ENCODE data around the gene MAIP1. TPM values are rescaled to one million over a fixed set of nuclear protein-coding genes. Genes with fewer than 3 reads are reported as not detected.
A peak's percentile ranks its signal among the peaks of the same experiment; 100 is the strongest.

The MAIP1 gene
- total and polyA plus RNA-seq, 9 of the 15 experiments (the other 6 are each of a cell fraction or from before 2014, with no cell fraction given), result 3.6 to 30.0 (median 24.5) TPM

DNA sequence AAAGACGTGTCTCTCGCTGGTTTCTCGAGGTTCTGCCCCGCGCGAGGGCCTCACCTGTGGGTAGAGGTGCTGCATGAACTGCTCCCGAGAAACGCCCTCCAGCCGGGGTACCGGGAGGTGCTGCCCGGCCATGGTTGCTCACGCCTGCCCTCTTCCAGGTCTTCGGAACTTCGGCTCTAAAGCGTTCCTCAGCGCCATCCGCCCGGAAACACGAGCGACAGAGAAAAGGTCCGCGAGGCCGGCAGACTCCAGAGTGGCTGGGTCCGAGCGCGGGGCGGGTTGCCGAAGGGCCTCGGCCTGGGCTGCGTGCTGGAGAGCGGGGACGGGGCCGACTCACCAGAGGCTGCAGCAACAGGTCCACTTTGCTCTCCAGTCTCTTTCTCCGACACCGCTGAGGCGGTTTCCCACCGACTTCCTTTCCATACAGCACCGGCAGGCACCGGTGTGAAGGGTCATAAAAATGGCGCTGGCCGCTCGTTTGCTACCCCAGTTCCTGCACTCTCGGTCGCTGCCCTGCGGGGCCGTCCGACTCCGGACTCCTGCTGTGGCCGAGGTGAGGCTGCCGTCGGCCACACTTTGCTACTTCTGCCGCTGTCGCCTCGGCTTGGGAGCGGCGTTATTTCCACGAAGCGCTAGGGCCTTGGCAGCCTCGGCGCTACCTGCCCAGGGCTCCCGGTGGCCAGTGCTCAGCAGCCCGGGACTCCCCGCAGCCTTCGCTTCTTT lies at the start of gene MAIP1, which contains the start of gene TYW5 (continued):
- TF ChIP-seq TRIM25 (IDR thresholded peaks at IDR 0.05; ENCODE audit: borderline replicate concordance) (no peak), SMARCA4 (IDR thresholded peaks at IDR 0.05) (no peak)

GRCh38 chr2:199907008-199907714 lies 48.2 kb upstream of the MAIP1 start:
- Histone ChIP-seq H3K27ac (ENCODE audit: extremely low read depth, low read depth, low read length) (no peak overlapping the region), H3K79me2 (ENCODE audit: control insufficient read depth, insufficient read depth, low read length) (peaks cover 10% of the 10 kb centered on the region), H3K36me3 (ENCODE audit: control insufficient read depth, insufficient read depth, low read length) (no peaks in the 10 kb centered on the region), H3K4me1 (replicated peaks in 1 of 2; ENCODE audit: control insufficient read depth in 2 of 2, insufficient read depth in 2 of 2, low read length in 2 of 2) (peaks cover 3 to 15% of the 10 kb centered on the region in 2 experiments; a peak in 3 of 5 replicates), H3K4me2 (ENCODE audit: insufficient read depth, low read length) (no peak overlapping the region), H3K9me3 (replicated peaks; ENCODE audit: control insufficient read depth, insufficient read depth, low read depth, low read length) (peaks cover 7% of the 10 kb centered on the region), H3K4me3 (no peak overlapping the region), H2AFZ (ENCODE audit: low read depth, low read length) (no peak overlapping the region), H3K9me1 (ENCODE audit: control insufficient read depth, insufficient read depth, low read length) (no peaks in the 10 kb centered on the region), H3K27me3 (ENCODE audit: control insufficient read depth in 2 of 2, insufficient read depth in 2 of 2, low read length in 2 of 2) (no peaks in the 10 kb centered on the region), H4K20me1 (replicated peaks; ENCODE audit: control insufficient read depth, insufficient read depth, low read length) (no peaks in the 10 kb centered on the region), H3K9ac (ENCODE audit: insufficient read depth in 1 of 2, low read depth in 2 of 2, low read length in 2 of 2) (no peak overlapping the region)
- POLR2A ChIA-PET, result no interaction called here
- CTCF ChIA-PET (ENCODE audit: low intra/inter-chr PET ratio), result no interaction called here
- DNase-seq (ENCODE audit: extremely low read depth in 1 of 4, low spot score in 3 of 4) (no peak), FAIRE-seq (no peak), ATAC-seq (no peak)
- no TSS peak for BruUV-seq (replicated peaks)
- TF ChIP-seq, protein P1, sequence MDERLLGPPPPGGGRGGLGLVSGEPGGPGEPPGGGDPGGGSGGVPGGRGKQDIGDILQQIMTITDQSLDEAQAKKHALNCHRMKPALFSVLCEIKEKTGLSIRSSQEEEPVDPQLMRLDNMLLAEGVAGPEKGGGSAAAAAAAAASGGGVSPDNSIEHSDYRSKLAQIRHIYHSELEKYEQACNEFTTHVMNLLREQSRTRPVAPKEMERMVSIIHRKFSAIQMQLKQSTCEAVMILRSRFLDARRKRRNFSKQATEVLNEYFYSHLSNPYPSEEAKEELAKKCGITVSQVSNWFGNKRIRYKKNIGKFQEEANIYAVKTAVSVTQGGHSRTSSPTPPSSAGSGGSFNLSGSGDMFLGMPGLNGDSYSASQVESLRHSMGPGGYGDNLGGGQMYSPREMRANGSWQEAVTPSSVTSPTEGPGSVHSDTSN (CRISPR knock-in tag; IDR thresholded peaks at IDR 0.05; ENCODE audit: low read depth), result no peak
- TF ChIP-seq, protein P1 (tag; conservative IDR thresholded peaks at IDR 0.05; ENCODE audit: low read depth), result peak; percentile 72
- TF ChIP-seq CHCHD3 (CRISPR knock-in tag; IDR thresholded peaks at IDR 0.05) (no peak), MEIS2 (IDR thresholded peaks at IDR 0.05; ENCODE audit: partially characterized antibody) (peak; percentile 67)
- in situ Hi-C loops (cut with MboI), result no loop called here
- intact Hi-C loops (cut with micrococcal nuclease), result no loop called here
- WGBS (ENCODE audit: insufficient coverage, low coverage, missing lambda C conversion rate), result 12% methylated on average over 2 of the region's 2 CpGs

Data from K562 (cell line).